Left hindlimb (tissue), 1 donor: Measurements from ENCODE around the gene KLHL41.
A peak's percentile ranks its signal among the peaks of the same experiment; 100 is the strongest.

Experiments used
- DNase-seq: peaks from one replicate; pipeline ENCODE4 v3.0.0-alpha.2; 2018

KLHL41 gene

DNA sequence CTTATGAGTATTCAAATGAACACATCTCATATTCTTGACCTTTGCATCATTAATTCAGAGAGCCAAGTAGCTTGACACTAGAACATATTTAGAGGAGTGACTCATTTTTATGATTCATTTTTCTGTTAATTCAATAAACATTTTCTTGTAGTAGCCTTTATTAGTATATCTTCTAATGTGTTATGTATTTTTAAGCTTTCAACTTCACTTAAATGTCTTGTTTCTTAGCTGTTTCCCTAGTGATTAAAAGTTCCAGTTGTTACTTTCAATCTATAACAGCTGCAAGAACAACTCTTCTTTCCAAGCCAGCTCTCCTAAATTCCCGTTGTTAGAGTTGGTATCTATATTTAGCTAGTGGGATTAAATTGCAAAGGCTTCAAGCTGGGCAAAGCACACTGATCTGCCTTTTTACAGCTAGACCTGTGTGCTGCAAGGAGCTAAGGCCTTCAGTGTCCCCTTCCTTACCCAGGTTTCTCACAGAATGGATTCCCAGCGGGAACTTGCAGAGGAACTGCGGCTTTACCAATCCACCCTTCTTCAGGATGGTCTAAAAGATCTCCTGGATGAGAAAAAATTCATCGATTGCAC lies at the start of gene KLHL41:
KLHL41 (plus strand) TSS at position 405 of the 588 bp plus-strand sequence; CDS start at position 482, 77 bp downstream.
- DNase-seq: no peak

DNA sequence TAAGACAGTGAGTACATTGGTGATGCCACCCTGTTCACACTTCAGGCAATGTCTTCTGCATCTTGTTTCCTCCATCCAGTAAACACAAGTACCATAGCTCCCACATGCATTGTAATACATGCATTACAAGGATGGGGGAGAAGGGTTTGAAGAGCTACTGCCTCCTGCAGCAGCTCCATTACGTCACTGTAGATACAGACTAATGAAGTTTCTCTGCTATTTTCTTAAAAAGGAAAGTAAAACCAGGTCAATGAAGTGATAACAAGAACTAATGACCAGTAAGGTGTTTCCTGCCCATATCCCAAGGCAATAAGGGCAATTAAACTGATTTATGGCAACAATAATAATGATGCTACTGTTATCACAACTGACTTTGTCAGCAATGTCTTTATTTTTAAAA lies 48.4 kb upstream of the KLHL41 start:
- DNase-seq: no peak

DNA sequence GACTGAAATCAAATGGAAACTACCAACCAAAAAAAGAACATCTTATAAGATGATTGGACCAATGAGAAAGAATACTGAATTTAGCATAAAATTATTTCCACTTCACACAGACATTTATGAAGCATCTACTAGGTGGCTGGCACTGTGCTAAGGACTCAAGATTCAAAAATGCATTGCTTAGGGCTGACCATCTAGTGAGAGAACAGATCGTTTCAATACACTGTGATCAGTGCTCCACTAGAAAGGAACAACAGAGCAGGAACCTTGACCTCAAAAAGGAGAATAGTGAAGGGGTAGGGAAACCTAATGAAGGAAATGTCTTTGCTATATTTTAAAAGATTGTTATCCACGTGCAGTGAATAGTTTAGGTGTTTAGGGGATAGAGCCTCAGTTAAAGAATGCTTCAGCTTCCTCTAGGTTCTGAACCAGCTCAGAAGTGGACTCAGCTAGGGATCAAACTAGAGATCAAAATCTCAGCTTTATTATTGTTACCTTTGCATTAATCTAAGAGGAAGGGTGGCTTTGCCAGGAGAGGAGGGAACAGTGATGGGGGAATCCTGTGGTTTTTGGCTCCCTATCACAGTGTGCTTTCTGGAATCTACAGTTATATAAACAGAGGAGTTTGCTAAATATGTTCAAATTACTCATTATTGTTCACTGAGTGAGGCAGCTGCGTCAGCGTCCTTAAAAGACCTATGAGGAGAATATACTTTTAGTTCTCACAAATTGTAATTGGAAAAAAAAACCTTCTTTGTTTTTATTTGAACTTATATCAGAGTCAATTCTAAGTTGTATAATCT lies 46.4 kb upstream of the KLHL41 start:
- no peak for DNase-seq

GRCh38 chr2:169464466-169464865 lies 45.0 kb upstream of the KLHL41 start:
- no peak for DNase-seq

DNA sequence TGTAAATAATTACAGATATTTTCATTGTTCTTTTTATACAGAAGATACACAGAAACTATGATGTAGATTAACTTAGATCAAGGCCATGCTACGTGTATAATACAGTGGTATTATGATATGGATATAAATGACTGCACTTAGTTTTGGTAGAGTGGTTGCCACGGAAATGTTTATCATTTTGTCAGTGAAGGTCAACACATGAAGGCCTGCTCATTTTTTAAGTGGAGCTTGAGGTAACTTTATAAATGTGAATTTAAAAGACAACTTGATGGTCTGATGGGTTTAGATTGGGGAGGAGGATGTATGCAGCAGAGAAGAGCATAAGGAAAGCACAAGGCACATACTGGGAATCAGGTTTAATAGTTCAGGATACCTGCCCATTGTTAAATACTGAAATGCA lies 44.6 kb upstream of the KLHL41 start:
- DNase-seq: no peak

- DNase-seq: no peak
These were observed 40.7 kb upstream of the KLHL41 start for GRCh38 chr2:169468841-169469240.

GRCh38 chr2:169469952-169470572 lies 39.4 kb upstream of the KLHL41 start:
- DNase-seq: no peak

- no peak for DNase-seq
These were observed 37.3 kb upstream of the KLHL41 start for GRCh38 chr2:169472249-169472648.

DNA sequence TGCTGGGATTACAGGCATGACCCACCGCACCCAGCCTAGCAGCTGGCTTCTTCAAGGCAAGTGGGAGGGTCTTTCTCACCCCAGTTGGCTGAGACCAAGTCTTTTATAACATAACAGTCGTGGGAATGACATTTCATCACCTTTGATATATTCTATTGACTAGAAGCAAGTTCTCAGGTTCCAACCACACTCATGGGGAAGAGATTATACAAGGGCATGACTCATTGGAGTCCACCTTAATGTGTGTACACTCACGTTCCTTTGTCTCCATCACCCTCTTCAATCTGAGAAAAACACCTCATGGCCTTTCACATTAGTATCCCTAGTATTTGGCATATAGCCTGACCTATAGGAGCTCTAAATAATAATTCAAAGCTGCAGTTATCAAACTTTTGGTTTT lies 33.0 kb upstream of the KLHL41 start:
- no peak for DNase-seq

DNA sequence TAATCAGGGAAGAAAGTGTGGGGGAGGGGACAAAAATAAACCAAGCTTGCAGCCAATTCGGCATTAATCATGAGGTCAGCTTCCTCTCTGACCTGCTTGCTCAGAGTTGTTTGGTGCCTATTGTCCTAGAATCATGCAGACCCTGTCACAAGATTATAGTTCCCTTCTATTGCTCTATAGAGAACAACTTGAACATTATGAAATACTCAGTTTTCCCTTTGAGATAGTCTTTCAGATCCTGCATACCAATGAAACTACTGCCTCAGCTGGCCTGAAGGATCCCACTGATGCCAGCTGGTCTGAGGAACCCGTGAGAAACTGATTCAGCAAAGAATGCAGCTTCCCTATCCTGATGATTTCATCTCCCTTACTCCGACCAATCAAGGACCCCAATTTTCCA lies 31.2 kb upstream of the KLHL41 start:
- no peak for DNase-seq

DNA sequence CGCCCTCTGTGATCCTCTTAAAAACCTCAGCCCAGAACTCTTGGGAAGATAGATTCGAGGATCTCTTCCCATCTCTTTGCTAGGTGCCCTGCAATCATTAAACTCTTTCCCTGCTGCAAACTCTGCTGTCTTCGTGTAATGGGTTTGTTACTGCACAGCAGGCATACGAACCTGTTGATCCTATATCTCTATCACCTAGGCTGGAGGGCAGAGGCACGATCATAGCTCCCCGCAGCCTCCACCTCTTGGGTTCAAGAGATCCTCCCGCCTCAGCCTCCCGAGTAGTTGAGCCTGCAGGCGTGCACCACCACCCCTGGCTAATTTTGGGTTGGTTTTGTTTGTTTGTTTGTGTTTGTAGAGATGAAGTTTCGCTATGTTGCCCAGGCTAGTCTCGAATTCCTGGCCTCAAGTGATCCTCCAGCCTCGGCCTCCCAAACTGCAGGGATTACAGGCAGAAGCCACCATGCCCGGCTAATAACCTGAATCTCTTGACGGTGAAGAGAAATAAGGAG lies 30.7 kb upstream of the KLHL41 start:
- DNase-seq: no peak

DNA sequence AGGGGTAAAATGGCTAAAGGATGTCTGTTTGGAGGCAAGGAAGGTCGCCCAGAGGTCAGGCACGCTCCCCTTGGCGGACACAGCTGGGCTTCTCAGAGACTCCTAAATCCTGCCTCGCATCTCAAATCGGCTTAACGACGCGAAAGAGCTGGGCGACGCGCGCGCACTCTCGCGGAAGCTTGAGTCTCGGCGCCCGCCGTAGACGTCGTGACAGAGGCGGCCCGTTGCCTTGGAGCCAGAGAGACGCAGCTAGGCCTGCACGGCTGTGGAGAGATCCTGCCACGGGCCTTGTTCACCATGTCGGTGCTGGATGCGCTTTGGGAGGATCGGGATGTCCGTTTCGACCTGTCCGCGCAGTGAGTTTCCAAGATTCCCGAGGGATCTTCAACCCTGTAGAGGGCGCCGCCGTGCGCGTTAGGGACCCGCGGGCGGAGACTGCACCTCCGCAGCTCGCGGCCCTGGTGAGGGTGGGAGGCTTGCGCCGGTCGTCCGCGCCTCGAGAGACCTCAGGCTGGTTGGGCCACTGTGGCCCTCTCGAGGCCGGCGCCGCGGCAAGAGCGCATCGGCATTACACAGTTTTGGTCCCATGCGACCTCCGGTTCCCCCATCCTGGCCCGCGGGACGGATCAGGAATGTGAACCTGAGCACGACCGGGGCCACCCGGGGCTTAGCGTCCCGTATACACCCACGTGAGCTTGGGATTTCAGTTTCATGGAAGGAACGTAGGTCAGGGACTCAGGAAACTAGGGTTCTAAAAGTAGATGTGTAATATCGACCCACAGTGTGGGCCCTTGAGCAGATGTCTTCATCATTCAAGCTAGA lies 30.0 kb upstream of the KLHL41 start, which contains the start of gene BBS5:
BBS5 (plus strand) TSS at position 238 of the 822 bp plus-strand sequence; CDS start at position 298, 60 bp downstream.
- DNase-seq: peak; percentile 91

- no peak for DNase-seq
These were observed 29.4 kb upstream of the KLHL41 start for GRCh38 chr2:169480079-169480465.

GRCh38 chr2:169485650-169486138 lies 23.8 kb upstream of the KLHL41 start:
- DNase-seq: no peak

DNA sequence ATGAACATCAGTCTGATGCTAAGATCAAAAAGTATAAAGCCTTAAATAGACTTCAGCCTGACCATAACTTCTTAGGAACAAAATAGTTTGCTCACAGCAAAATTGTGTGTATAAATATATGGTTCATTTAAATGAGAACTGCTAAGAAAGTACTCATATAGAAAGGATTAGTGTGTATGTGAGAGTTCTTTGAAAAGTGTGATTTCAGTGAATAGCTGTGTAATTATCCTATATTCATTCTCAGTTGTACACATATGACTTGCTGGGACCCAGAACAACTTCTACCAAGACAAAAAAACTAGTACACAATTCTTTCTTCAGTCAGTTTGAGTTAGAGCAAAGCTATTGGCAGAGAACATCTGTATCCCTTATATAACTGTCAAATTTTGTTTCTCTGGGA lies 23.0 kb upstream of the KLHL41 start:
- DNase-seq: no peak

DNA sequence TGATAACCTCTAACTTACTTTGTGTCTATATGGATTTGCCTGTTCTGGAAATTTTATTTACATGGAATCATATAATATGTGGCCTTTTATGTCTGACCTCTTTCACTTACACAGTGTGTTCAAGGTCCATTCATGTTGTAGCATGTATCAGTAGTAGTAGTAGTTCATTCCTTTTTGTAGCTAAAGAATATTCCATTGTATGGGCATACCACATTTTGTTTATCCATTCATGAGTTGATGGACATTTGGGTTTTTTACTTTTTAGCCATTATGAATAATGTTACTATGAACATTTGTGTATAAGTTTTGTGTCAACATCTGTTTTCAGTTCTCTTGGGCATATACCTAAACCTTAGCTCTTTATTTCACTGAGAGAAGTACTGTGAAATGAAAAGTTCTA lies 18.7 kb upstream of the KLHL41 start:
- DNase-seq: no peak

GRCh38 chr2:169491378-169491777 lies 18.1 kb upstream of the KLHL41 start:
- DNase-seq: no peak

GRCh38 chr2:169493360-169493759 lies 16.1 kb upstream of the KLHL41 start:
- no peak for DNase-seq

GRCh38 chr2:169495310-169495928 lies 14.1 kb upstream of the KLHL41 start:
- no peak for DNase-seq

DNA sequence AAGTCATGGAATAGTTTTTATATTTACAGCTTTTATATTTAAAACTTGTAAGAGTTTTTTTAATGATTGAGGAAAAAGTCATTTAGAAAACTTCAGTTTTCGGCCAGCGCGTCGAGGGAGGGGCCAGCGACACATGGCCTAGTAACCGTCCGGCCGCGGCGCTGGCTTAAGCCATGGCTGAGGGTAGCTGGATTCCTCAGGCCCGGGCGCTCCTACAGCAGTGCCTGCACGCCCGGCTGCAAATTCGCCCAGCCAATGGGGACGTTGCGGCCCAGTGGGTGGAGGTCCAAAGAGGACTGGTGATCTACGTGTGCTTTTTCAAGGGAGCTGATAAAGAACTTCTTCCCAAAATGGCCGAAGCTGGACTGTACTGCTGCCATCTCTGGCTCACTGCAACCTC lies 4.9 kb upstream of the KLHL41 start:
- DNase-seq: no peak

- no peak for DNase-seq
These were observed 1.8 kb upstream of the KLHL41 start for GRCh38 chr2:169507698-169508097.

GRCh38 chr2:169509955-169510354 lies 453 bp downstream of the KLHL41 start:
- no peak for DNase-seq
